Effector memory CD4-positive, alpha-beta T cell (primary cell): ENCODE data around the gene RNF5.

ENCODE experiments used
- DNase-seq, 3 donors: peaks; one replicate each; pipeline ENCODE4 v3.0.0-alpha.2; 2020
- H3K27ac ChIP-seq: 2 replicates; pipeline ENCODE4 v1.7.0; 2013; ENCODE audit warnings: mild to moderate bottlenecking, low read length, moderate library complexity; ENCODE audit not compliant: insufficient read depth, poor library complexity, severe bottlenecking
- H3K27me3 ChIP-seq: replicated peaks from 2 replicates; pipeline ENCODE4 v1.7.0; 2013; ENCODE audit warnings: mild to moderate bottlenecking, low read length; ENCODE audit not compliant: insufficient read depth, control insufficient read depth, poor library complexity, severe bottlenecking
- H3K36me3 ChIP-seq: 2 replicates; pipeline ENCODE4 v1.7.0; 2013; ENCODE audit warnings: mild to moderate bottlenecking, low read length, moderate library complexity; ENCODE audit not compliant: control insufficient read depth, insufficient read depth
- H3K4me1 ChIP-seq: 2 replicates; pipeline ENCODE4 v1.7.0; 2013; ENCODE audit warnings: low read length, mild to moderate bottlenecking; ENCODE audit not compliant: control insufficient read depth, insufficient read depth, poor library complexity, severe bottlenecking
- H3K4me3 ChIP-seq: 2 replicates; pipeline ENCODE4 v1.7.0; 2013; ENCODE audit warnings: low read length, low read depth, mild to moderate bottlenecking; ENCODE audit not compliant: insufficient read depth, poor library complexity, severe bottlenecking
- H3K9me3 ChIP-seq: 2 replicates; pipeline ENCODE4 v1.7.0; 2013; ENCODE audit warnings: mild to moderate bottlenecking, low read length, moderate library complexity; ENCODE audit not compliant: control insufficient read depth

RNF5 gene

GRCh38 chr6:32194825-32195651 is 16.8 kb downstream of the RNF5 start:
- Histone ChIP-seq H3K27ac (peak overlapping the region; percentile 92), H3K27me3 (no peaks in the 10 kb centered on the region), H3K4me3 (peak overlapping the region; percentile 83), H3K4me1 (peaks cover 30% of the 10 kb centered on the region), H3K9me3 (no peaks in the 10 kb centered on the region), H3K36me3 (no peaks in the 10 kb centered on the region)
- DNase-seq, result no peak

- no peaks in the 10 kb centered on the region for H3K27me3 ChIP-seq
- H3K27ac ChIP-seq, result peak overlapping the region; percentile 92
- H3K4me1 ChIP-seq, result peaks cover 30% of the 10 kb centered on the region
- H3K4me3 ChIP-seq, result peak overlapping the region; percentile 83
- DNase-seq, result peak; percentile 99 to 100 (median 100)
- H3K9me3 ChIP-seq, result no peaks in the 10 kb centered on the region
- H3K36me3 ChIP-seq, result no peaks in the 10 kb centered on the region
Observed at GRCh38 chr6:32195652-32195901, 17.4 kb downstream of the RNF5 start.

- no peaks in the 10 kb centered on the region for H3K36me3 ChIP-seq
- no peaks in the 10 kb centered on the region for H3K27me3 ChIP-seq
- H3K9me3 ChIP-seq, result no peaks in the 10 kb centered on the region
- H3K27ac ChIP-seq, result peak overlapping the region; percentile 92
- DNase-seq, result peak; percentile 39 to 67 (median 48)
- peaks cover 30% of the 10 kb centered on the region for H3K4me1 ChIP-seq
- H3K4me3 ChIP-seq, result peak overlapping the region; percentile 83
Observed at GRCh38 chr6:32195902-32196681, 17.9 kb downstream of the RNF5 start.

GRCh38 chr6:32196682-32197616 is 18.7 kb downstream of the RNF5 start:
- no peaks in the 10 kb centered on the region for H3K9me3 ChIP-seq
- H3K27ac ChIP-seq, result peak overlapping the region; percentile 92
- peaks cover 30% of the 10 kb centered on the region for H3K4me1 ChIP-seq
- peak overlapping the region; percentile 83 for H3K4me3 ChIP-seq
- H3K27me3 ChIP-seq, result no peaks in the 10 kb centered on the region
- no peak for DNase-seq
- H3K36me3 ChIP-seq, result no peaks in the 10 kb centered on the region

GRCh38 chr6:32198345-32198696 is 20.1 kb downstream of the RNF5 start:
- DNase-seq, result no peak
- Histone ChIP-seq H3K27me3 (no peaks in the 10 kb centered on the region), H3K27ac (no peak overlapping the region), H3K9me3 (no peaks in the 10 kb centered on the region), H3K36me3 (no peaks in the 10 kb centered on the region), H3K4me3 (no peak overlapping the region), H3K4me1 (peaks cover 24% of the 10 kb centered on the region)

GRCh38 chr6:32198866-32199265 is 20.7 kb downstream of the RNF5 start:
- H3K4me3 ChIP-seq, result no peak overlapping the region
- DNase-seq, result no peak
- H3K27me3 ChIP-seq, result no peaks in the 10 kb centered on the region
- H3K36me3 ChIP-seq, result no peaks in the 10 kb centered on the region
- no peak overlapping the region for H3K27ac ChIP-seq
- no peaks in the 10 kb centered on the region for H3K9me3 ChIP-seq
- peaks cover 19% of the 10 kb centered on the region for H3K4me1 ChIP-seq

- no peak for DNase-seq
- no peak overlapping the region for H3K27ac ChIP-seq
- no peaks in the 10 kb centered on the region for H3K27me3 ChIP-seq
- H3K9me3 ChIP-seq, result no peaks in the 10 kb centered on the region
- no peak overlapping the region for H3K4me3 ChIP-seq
- peaks cover 5% of the 10 kb centered on the region for H3K4me1 ChIP-seq
- no peaks in the 10 kb centered on the region for H3K36me3 ChIP-seq
Observed at GRCh38 chr6:32200711-32201475, 22.7 kb downstream of the RNF5 start.

- H3K27ac ChIP-seq, result no peak overlapping the region
- no peaks in the 10 kb centered on the region for H3K27me3 ChIP-seq
- no peak overlapping the region for H3K4me3 ChIP-seq
- DNase-seq, result no peak
- no peaks in the 10 kb centered on the region for H3K4me1 ChIP-seq
- no peaks in the 10 kb centered on the region for H3K36me3 ChIP-seq
- no peaks in the 10 kb centered on the region for H3K9me3 ChIP-seq
Observed at GRCh38 chr6:32202186-32202585, 24.0 kb downstream of the RNF5 start.

- H3K9me3 ChIP-seq, result no peaks in the 10 kb centered on the region
- no peak overlapping the region for H3K27ac ChIP-seq
- H3K36me3 ChIP-seq, result no peaks in the 10 kb centered on the region
Observed at GRCh38 chr6:32203426-32204267, 25.4 kb downstream of the RNF5 start.

More at GRCh38 chr6:32203426-32204267, 25.4 kb downstream of the RNF5 start:
- no peak for DNase-seq
- Histone ChIP-seq H3K4me3 (no peak overlapping the region), H3K27me3 (no peaks in the 10 kb centered on the region), H3K4me1 (no peaks in the 10 kb centered on the region)
